ENCODE measurements around the gene PLCH1.

DNA sequence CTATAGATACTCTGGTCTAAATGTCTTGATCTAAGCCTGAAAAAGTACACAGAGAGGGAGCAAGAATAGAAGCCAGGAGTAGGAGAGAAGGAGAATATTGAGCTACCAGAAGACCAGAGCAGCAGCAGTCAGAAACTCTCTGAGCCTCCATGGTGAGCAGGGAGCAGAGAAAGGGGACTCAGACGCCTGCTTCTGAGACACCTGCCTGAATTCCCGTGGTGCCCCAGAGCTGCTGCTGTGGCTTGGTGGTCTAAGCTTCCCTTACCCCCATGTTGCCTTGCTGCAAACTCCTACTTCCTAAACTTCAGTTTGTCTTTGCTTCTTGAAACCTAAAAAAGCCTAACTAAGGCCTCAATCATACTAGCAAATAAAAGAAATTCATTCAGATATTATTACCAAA is 356.5 kb downstream of the PLCH1 start:
- TF ChIP-seq, protein P1, sequence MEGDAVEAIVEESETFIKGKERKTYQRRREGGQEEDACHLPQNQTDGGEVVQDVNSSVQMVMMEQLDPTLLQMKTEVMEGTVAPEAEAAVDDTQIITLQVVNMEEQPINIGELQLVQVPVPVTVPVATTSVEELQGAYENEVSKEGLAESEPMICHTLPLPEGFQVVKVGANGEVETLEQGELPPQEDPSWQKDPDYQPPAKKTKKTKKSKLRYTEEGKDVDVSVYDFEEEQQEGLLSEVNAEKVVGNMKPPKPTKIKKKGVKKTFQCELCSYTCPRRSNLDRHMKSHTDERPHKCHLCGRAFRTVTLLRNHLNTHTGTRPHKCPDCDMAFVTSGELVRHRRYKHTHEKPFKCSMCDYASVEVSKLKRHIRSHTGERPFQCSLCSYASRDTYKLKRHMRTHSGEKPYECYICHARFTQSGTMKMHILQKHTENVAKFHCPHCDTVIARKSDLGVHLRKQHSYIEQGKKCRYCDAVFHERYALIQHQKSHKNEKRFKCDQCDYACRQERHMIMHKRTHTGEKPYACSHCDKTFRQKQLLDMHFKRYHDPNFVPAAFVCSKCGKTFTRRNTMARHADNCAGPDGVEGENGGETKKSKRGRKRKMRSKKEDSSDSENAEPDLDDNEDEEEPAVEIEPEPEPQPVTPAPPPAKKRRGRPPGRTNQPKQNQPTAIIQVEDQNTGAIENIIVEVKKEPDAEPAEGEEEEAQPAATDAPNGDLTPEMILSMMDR (IDR thresholded peaks at IDR 0.05) = no peak
- no peak for TF ChIP-seq POLR2A (IDR thresholded peaks at IDR 0.05)

Data from adrenal gland (tissue), 5 donors.